Ishikawa (cell line): ENCODE results near the gene C1orf210.

Experiments
- CEBPB ChIP-seq: IDR thresholded peaks from 2 replicates; pipeline ENCODE4 v1.6.1; 2012
- CREB1 ChIP-seq: IDR thresholded peaks from 2 replicates; pipeline ENCODE4 v1.6.1; 2012; ENCODE audit warnings: low read depth
- EP300 ChIP-seq: IDR thresholded peaks from 2 replicates; pipeline ENCODE4 v1.6.1; 2012; ENCODE audit warnings: borderline replicate concordance
- FOXM1 ChIP-seq: IDR thresholded peaks from 2 replicates; pipeline ENCODE4 v1.6.1; 2012; ENCODE audit warnings: low read depth, borderline replicate concordance
- MAX ChIP-seq: IDR thresholded peaks from 2 replicates; pipeline ENCODE4 v1.6.1; 2012
- RAD21 ChIP-seq: IDR thresholded peaks from 2 replicates; pipeline ENCODE4 v1.6.1; 2012; ENCODE audit warnings: low read depth
- TAF1 ChIP-seq: IDR thresholded peaks from 2 replicates; pipeline ENCODE4 v1.6.1; 2012; ENCODE audit warnings: low read depth, mild to moderate bottlenecking
- TCF12 ChIP-seq: IDR thresholded peaks from 2 replicates; pipeline ENCODE4 v1.6.1; 2012; ENCODE audit warnings: low read depth
- TEAD4 ChIP-seq: IDR thresholded peaks from 2 replicates; pipeline ENCODE4 v1.6.1; 2012
- YY1 ChIP-seq: IDR thresholded peaks from 2 replicates; pipeline ENCODE4 v1.6.1; 2012; ENCODE audit warnings: low read depth
- ZBTB7A ChIP-seq: IDR thresholded peaks from 2 replicates; pipeline ENCODE4 v1.6.1; 2012; ENCODE audit warnings: low read depth
- TF ChIP-seq, protein P1 (sequence below): IDR thresholded peaks from 2 replicates; pipeline ENCODE4 v1.6.1; 2012; ENCODE audit warnings: low read depth, mild to moderate bottlenecking

GRCh38 chr1:43284546-43285110, 753 bp downstream of the C1orf210 start:
- TF ChIP-seq CEBPB: no peak
- TF ChIP-seq, protein P1, sequence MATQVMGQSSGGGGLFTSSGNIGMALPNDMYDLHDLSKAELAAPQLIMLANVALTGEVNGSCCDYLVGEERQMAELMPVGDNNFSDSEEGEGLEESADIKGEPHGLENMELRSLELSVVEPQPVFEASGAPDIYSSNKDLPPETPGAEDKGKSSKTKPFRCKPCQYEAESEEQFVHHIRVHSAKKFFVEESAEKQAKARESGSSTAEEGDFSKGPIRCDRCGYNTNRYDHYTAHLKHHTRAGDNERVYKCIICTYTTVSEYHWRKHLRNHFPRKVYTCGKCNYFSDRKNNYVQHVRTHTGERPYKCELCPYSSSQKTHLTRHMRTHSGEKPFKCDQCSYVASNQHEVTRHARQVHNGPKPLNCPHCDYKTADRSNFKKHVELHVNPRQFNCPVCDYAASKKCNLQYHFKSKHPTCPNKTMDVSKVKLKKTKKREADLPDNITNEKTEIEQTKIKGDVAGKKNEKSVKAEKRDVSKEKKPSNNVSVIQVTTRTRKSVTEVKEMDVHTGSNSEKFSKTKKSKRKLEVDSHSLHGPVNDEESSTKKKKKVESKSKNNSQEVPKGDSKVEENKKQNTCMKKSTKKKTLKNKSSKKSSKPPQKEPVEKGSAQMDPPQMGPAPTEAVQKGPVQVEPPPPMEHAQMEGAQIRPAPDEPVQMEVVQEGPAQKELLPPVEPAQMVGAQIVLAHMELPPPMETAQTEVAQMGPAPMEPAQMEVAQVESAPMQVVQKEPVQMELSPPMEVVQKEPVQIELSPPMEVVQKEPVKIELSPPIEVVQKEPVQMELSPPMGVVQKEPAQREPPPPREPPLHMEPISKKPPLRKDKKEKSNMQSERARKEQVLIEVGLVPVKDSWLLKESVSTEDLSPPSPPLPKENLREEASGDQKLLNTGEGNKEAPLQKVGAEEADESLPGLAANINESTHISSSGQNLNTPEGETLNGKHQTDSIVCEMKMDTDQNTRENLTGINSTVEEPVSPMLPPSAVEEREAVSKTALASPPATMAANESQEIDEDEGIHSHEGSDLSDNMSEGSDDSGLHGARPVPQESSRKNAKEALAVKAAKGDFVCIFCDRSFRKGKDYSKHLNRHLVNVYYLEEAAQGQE: no peak
- no peak for TF ChIP-seq RAD21
- no peak for TF ChIP-seq YY1
- no peak for TF ChIP-seq MAX
- no peak for TF ChIP-seq TAF1
- TF ChIP-seq TCF12: no peak
- no peak for TF ChIP-seq TEAD4
- no peak for TF ChIP-seq EP300
- no peak for TF ChIP-seq FOXM1
- no peak for TF ChIP-seq ZBTB7A
- TF ChIP-seq CREB1: no peak
